K562 treated with DMSO at 1 percent for 24 hours (cell line): ENCODE measurements around the gene ATF2. TPM values are rescaled to one million over a fixed set of nuclear protein-coding genes. Genes with fewer than 3 reads are reported as not detected.

ENCODE experiments used
- total RNA-seq: library from RNA; unstranded; fragments of 300-600 nt; gene quantifications from 2 replicates; pipeline ENCODE4 v1.2.3, GENCODE V29; 2022; ENCODE audit warnings: low read depth; ENCODE audit not compliant: insufficient read depth

Gene ATF2, protein sequence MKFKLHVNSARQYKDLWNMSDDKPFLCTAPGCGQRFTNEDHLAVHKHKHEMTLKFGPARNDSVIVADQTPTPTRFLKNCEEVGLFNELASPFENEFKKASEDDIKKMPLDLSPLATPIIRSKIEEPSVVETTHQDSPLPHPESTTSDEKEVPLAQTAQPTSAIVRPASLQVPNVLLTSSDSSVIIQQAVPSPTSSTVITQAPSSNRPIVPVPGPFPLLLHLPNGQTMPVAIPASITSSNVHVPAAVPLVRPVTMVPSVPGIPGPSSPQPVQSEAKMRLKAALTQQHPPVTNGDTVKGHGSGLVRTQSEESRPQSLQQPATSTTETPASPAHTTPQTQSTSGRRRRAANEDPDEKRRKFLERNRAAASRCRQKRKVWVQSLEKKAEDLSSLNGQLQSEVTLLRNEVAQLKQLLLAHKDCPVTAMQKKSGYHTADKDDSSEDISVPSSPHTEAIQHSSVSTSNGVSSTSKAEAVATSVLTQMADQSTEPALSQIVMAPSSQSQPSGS
- 24.8 and 29.0 TPM in 2 replicates for total RNA-seq

DNA sequence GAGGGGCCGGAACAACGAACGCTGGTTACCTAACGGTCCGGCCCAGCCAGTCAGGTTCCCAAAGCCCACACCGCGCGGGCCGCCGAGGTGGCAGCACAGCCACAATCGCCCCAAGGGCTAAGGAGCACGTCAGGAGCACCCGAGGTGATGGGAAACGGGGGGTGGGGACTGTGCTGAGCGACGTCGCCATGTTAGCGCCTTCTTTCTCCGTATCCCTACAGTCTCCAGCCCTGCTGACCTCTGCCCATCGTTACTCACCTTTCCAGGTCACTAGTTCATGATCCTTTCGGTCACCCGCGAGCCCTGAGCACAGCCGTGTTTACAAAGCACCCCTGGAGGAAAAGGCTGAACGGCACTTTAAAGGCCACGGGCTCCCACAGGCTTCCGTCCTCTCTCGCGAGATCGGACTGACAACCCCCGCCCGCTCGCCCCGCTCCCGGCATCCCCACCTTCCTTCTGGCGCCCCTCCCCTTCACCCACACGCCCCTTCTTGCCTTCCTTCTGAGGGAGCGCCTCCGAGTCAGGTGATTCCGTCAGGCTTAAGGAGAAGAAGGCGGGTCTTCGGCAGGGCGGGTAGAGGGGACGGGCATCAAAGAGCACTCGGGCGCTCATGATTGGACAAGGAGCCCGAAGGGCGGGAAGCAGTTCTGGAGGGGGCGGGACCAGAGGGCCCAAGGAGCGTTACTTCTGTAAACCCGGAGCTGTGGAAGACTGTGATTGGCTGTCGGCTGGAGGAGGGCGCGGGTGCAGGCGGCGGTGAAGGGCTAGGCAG is at the start of gene ATF2:
Gene ATF2, minus strand, starts transcription at position 412 of the 772 bp plus-strand sequence. CDS start 31,760 bp downstream, outside the sequence.

DNA sequence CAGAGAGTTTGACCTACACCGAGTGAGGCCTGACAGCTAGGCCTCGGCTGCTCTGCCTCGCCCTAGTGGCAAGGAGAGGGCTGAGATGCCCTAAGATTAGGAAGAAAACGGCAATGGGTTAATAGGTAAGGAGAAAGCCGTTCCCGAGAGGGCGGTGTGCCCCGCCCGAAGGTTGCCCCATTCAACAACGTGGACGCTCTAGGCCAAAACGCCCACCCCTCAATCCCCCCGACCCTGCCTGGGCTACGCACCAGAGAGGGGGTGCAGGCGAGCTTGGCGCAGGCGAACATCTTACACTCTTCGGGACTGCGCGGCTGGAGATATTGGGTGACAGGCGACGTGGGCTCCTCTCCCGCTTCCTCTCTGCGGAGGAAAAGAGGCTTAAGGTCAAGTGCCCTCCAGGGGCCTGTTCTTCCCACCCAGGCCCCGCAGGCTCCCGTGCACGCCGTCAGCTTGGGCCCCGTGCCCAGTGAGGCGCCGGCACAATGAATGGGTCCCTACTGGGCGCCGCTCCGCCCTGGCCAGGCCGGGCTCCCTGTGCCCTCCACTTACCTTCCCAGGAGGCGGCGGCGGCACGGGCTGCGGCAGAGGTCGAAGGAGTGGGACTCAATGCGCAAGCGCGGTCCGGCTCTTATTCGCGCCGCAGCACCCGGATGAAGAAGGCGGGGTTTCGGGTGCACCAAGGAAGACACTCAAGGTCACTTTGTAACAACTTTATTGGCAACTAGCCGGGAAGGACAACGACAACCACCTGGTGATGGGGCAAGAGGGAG is 13.3 kb upstream of the ATF2 start, which contains the start of gene ATP5MC3:
Gene ATP5MC3, minus strand, starts transcription at position 607 of the 773 bp plus-strand sequence. Its CDS starts 317 bp downstream, at position 290.

Other genes starting within 250 kb of the ATF2 start
- gene CHN1, start 162.8 kb downstream of the ATF2 start, total RNA-seq, result 0.32 TPM in 1 of 2 replicates, not detected in the other
- gene ATP5MC3, start 13.5 kb upstream of the ATF2 start, total RNA-seq, result 507 and 578 TPM in 2 replicates